Gastroesophageal sphincter (tissue), 4 donors: ENCODE results near the gene SND1. TPM values are rescaled to one million over a fixed set of nuclear protein-coding genes. Genes with fewer than 3 reads are reported as not detected.

Experiments
- ATAC-seq: fragments of 150-250 bp; one replicate; pipeline ENCODE4 v1.9.1; 2016; ENCODE audit warnings: mild to moderate bottlenecking, moderate library complexity
- H3K27ac ChIP-seq, 4 donors: fragments of 200-600 bp; sonication (generic) in 3 of 4; 1 replicate in 3 of 4; 2 replicates in 1 of 4; pipeline ENCODE4 v1.5.1; 2016 to 2019
- H3K27me3 ChIP-seq: fragments of 200-600 bp; sonication (generic); one replicate; pipeline ENCODE4 v1.5.1; 2019
- H3K36me3 ChIP-seq, 2 donors: fragments of 200-600 bp; sonication (generic); one replicate each; pipeline ENCODE4 v1.5.1; 2019; ENCODE audit warnings: control low read depth in 1 of 2
- H3K4me1 ChIP-seq, 3 donors: fragments of 200-600 bp; sonication (generic); 1 replicate in 2 of 3; 2 replicates in 1 of 3; pipeline ENCODE4 v1.5.1; 2016 to 2019; ENCODE audit warnings: control low read depth in 2 of 3
- H3K4me3 ChIP-seq, 2 donors: fragments of 200-600 bp; sonication (generic); one replicate each; pipeline ENCODE4 v1.5.1; 2019; ENCODE audit warnings: mild to moderate bottlenecking in 1 of 2, moderate library complexity in 1 of 2
- H3K9me3 ChIP-seq, 3 donors: fragments of 200-600 bp; sonication (generic); one replicate each; pipeline ENCODE4 v1.5.1; 2017 to 2019; ENCODE audit warnings: control low read depth in 2 of 3
- CTCF ChIP-seq, 4 experiments: fragments of 200-600 bp in 2 of 4; fragments of 450-650 bp in 2 of 4; sonication (generic) in 1 of 4; IDR thresholded peaks; one replicate each; pipeline ENCODE4 v1.5.1; 2017 to 2019; ENCODE audit warnings: antibody characterized with exemption in 4 of 4, mild to moderate bottlenecking in 2 of 4, moderate library complexity in 2 of 4
- EP300 ChIP-seq: sonication (generic); formaldehyde crosslinking; IDR thresholded peaks from one replicate; pipeline ENCODE4 v1.6.1; 2017; ENCODE audit warnings: antibody characterized with exemption, mild to moderate bottlenecking
- POLR2A ChIP-seq, 2 donors: fragments of 450-650 bp; IDR thresholded peaks; one replicate each; pipeline ENCODE4 v1.6.1; 2017; ENCODE audit warnings: antibody characterized with exemption in 2 of 2, mild to moderate bottlenecking in 2 of 2, moderate library complexity in 1 of 2
- POLR2AphosphoS5 ChIP-seq: sonication (generic); formaldehyde crosslinking; IDR thresholded peaks from one replicate; pipeline ENCODE4 v1.6.1; 2017; ENCODE audit warnings: antibody characterized with exemption
- WGBS, 2 donors: methylation state at CpG; one replicate each; pipeline ENCODE4 v1.1.5; 2018; ENCODE audit warnings: low coverage in 1 of 2; 5-methylcytosine and 5-hydroxymethylcytosine counted together
- total RNA-seq, 4 donors: library from RNA; depleted of rRNA; stranded (reverse); fragments of >200 nt; gene quantifications; one replicate each; pipeline ENCODE4 v1.1.0, GENCODE V29; 2016

Gene SND1
- total RNA-seq, 4 donors from 2014 or later: 97.1 to 119 (median 103) TPM

GRCh38 chr7:127798769-127799372 lies 146.9 kb downstream of the SND1 start:
- Histone ChIP-seq H3K27ac (no peak overlapping the region), H3K27me3 (no peaks in the 10 kb centered on the region), H3K9me3 (no peaks in the 10 kb centered on the region), H3K4me1 (peaks cover 0 to 40% (median 4%) of the 10 kb centered on the region in 3 donors), H3K36me3 (no peaks in the 10 kb centered on the region), H3K4me3 (no peak overlapping the region)
- WGBS, 2 donors: 64 to 66% methylated on average over 2 to 5 of the region's 6 CpGs
- no peak for TF ChIP-seq CTCF (IDR thresholded peaks at IDR 0.05)
- TF ChIP-seq EP300: no peak
- no peak for TF ChIP-seq POLR2A (IDR thresholded peaks at IDR 0.05)
- no peak for TF ChIP-seq POLR2AphosphoS5
- ATAC-seq: no peak

- Histone ChIP-seq H3K27me3 (no peaks in the 10 kb centered on the region), H3K4me1 (peaks cover 0 to 32% (median 4%) of the 10 kb centered on the region in 3 donors), H3K9me3 (no peaks in the 10 kb centered on the region), H3K36me3 (no peaks in the 10 kb centered on the region), H3K27ac (no peak overlapping the region), H3K4me3 (no peak overlapping the region)
- no peak for ATAC-seq
- WGBS, 2 donors: 75 to 81% methylated on average over 4 of the region's 4 CpGs
- no peak for TF ChIP-seq CTCF (IDR thresholded peaks at IDR 0.05)
These were observed 147.7 kb downstream of the SND1 start for GRCh38 chr7:127799535-127800305.

- H3K4me3 ChIP-seq: no peak overlapping the region
- peaks cover 0 to 6% of the 10 kb centered on the region in 2 donors for H3K36me3 ChIP-seq
- no peaks in the 10 kb centered on the region for H3K27me3 ChIP-seq
- H3K9me3 ChIP-seq: no peaks in the 10 kb centered on the region
- H3K4me1 ChIP-seq: peaks cover 0 to 18% (median 4%) of the 10 kb centered on the region in 3 donors
- 81 to 94% methylated on average over 5 of the region's 5 CpGs for WGBS, 2 donors
- H3K27ac ChIP-seq: no peak overlapping the region
- no peak for TF ChIP-seq EP300
- TF ChIP-seq POLR2AphosphoS5: no peak
- no peak for TF ChIP-seq POLR2A (IDR thresholded peaks at IDR 0.05)
- TF ChIP-seq CTCF (IDR thresholded peaks at IDR 0.05): no peak
- no peak for ATAC-seq
These were observed 150.9 kb downstream of the SND1 start for GRCh38 chr7:127802845-127803244.

- no peak for ATAC-seq
- H3K4me3 ChIP-seq: no peak overlapping the region
- H3K27ac ChIP-seq: no peak overlapping the region
- no peaks in the 10 kb centered on the region for H3K27me3 ChIP-seq
- H3K36me3 ChIP-seq: peaks cover 0 to 13% of the 10 kb centered on the region in 2 donors
- peaks cover 0 to 15% (median 4%) of the 10 kb centered on the region in 3 donors for H3K4me1 ChIP-seq
- 73 to 77% methylated on average over 2 of the region's 2 CpGs for WGBS, 2 donors
- TF ChIP-seq POLR2AphosphoS5 (no peak), CTCF (IDR thresholded peaks at IDR 0.05) (no peak), EP300 (no peak), POLR2A (IDR thresholded peaks at IDR 0.05) (no peak)
- H3K9me3 ChIP-seq: no peaks in the 10 kb centered on the region
These were observed 151.6 kb downstream of the SND1 start for GRCh38 chr7:127803626-127804025.

- peaks cover 0 to 6% (median 2%) of the 10 kb centered on the region in 3 donors for H3K4me1 ChIP-seq
- WGBS, 2 donors: 78 to 83% methylated on average over 6 of the region's 6 CpGs
- no peak for ATAC-seq
- TF ChIP-seq EP300: no peak
- no peak for TF ChIP-seq CTCF (IDR thresholded peaks at IDR 0.05)
- no peak for TF ChIP-seq POLR2A (IDR thresholded peaks at IDR 0.05)
- H3K27ac ChIP-seq: no peak overlapping the region
- no peaks in the 10 kb centered on the region for H3K9me3 ChIP-seq
- H3K27me3 ChIP-seq: no peaks in the 10 kb centered on the region
- no peak overlapping the region for H3K4me3 ChIP-seq
- H3K36me3 ChIP-seq: peaks cover 0 to 18% of the 10 kb centered on the region in 2 donors
These were observed 155.3 kb downstream of the SND1 start for GRCh38 chr7:127807340-127807739.
